HG03064 (cell line): ENCODE results near the gene EYA4.

Experiments
- ATAC-seq: cut with Tn5 transposase; IDR thresholded peaks from one replicate; pipeline ENCODE4 v1.9.1; 2021; ENCODE audit warnings: low read depth; ENCODE audit not compliant: unreplicated experiment

The EYA4 gene

DNA sequence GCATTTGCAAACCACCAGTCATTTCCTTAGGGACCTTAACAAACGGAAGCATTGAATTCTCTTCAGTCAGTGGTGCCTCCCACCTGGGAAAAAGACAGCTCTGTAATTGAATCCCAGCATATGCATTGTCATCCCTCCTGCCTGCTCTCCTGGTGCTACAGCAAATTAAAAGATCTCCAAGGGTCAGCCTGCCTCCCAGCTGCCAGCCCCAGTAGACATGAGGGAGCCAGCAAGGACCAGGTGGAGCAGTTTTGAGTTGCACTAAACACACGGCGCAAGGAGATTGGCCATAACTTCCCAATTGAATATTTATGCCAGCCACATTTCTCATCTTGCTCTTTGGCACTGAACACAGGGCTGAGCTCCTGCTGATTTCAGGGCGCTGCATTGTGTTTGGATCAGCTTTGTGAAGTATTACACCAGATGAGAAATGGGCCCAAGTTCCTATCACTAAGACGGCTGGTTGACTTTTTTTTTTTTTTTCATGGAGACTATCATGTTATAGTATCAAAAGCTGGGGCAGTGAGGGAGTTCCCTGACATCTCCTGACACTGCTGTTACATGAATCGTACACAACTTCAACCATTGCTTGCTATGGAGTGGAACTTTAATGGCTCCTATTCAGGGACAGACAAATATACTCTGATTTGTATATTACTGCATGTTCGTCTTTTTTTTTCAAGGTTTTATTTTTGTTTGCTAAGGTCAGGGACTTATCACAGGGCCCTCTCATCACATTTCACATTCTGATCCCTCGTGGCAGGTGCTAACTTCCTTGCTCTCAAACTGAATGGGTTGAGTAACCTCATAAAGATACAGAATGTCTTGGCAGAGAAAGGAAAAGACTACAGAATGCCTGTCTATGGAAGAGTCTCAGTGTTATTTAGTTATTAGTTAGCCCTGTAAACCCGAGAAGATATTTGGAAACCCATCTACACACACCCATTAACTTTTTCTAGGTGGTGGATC is 191.1 kb downstream of the EYA4 start:
- no peak for ATAC-seq

DNA sequence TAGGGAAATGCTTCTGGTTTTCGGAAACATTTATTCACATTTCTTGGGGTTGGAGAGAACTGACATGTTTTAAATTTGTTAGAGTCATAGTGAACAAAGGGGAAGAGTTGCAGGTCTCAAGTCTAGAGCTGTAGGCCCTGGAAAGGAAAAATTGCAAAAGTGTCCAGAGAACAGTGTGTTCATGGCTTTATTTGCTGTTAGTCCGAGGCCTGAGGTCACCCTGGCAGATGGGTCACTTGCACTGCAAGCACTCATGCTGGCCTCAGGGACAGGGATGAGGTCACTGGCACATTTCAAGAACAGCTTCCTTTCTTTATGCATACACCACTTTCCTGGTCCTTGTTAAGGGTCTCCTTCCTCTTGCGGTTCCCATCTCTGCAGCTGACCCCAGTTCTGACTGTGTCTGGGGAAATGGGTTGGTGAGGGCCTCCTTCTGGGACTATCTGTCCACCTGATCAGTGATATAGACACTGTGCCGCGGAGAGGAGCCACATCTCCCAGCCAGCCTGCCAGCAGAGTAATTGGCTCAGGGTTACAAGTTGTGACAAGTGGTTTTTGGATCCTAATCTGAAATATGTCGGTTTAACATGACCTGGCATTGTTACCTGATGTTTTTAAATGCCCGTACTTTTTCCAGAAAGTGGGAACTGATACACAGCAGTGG is 194.0 kb downstream of the EYA4 start:
- ATAC-seq = no peak

DNA sequence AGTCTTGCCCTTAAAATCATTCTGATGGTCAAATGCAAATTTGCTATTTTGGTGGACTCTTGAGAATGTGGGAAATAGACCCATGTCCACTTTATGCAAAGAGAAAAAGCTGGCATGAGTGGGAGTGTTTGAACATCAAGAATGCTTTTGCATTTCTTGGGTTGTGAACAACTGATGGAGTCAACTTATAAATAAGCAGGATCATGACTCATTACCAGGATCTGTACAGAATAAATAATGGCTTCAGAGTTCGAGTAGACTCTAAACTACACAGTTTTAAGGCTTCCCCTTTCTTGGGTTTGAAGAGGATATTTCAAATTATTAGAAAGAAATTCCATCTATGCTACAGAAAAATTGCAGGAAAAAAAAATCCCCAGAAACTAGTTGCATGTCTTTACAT is 195.5 kb downstream of the EYA4 start:
- ATAC-seq = no peak

DNA sequence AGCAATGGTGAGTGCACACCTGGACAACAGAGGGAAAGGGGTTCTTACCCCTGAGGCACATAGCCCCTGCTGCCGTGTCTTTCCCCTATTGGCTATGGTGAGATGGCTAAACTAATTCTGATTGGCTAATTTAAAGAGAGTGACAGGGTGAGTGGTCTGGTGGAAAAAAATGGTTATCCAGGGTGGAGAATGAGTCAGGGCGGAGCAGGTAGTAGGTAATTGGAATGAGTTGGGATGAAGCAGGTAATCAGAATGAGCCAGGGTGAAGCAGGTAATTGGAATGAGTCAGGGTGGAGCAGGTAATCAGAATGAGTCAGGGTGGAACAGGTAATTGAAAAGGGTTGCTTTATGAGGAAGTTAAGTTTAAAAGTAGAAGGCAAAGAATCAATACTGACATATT is 200.3 kb downstream of the EYA4 start:
- no peak for ATAC-seq

GRCh38 chr6:133446789-133447188 is 205.6 kb downstream of the EYA4 start:
- ATAC-seq = no peak

- no peak for ATAC-seq
Observed at GRCh38 chr6:133447924-133448323, 206.8 kb downstream of the EYA4 start.

GRCh38 chr6:133456439-133456838 is 215.3 kb downstream of the EYA4 start:
- no peak for ATAC-seq

DNA sequence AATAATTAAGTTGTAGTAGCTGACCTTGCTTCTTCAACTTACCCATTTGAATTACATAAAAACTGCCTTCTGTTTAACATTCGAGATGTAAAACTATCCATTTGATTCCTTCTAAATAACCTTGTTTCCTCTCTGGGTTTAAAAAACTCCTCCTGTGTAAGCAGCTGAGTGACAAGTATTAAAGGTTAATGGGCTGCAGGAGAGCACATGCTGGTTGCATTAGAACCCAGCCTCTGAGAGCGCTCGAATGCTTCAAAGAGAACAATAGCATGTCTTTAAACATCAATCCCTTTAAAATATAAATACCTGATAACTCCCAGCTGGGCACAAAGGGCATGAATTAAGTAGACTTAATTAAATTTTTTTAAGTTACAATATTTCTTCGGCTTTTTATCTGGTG is 215.8 kb downstream of the EYA4 start:
- no peak for ATAC-seq

GRCh38 chr6:133460101-133460500 is 218.9 kb downstream of the EYA4 start:
- ATAC-seq = no peak

GRCh38 chr6:133463790-133464189 is 222.6 kb downstream of the EYA4 start:
- no peak for ATAC-seq

DNA sequence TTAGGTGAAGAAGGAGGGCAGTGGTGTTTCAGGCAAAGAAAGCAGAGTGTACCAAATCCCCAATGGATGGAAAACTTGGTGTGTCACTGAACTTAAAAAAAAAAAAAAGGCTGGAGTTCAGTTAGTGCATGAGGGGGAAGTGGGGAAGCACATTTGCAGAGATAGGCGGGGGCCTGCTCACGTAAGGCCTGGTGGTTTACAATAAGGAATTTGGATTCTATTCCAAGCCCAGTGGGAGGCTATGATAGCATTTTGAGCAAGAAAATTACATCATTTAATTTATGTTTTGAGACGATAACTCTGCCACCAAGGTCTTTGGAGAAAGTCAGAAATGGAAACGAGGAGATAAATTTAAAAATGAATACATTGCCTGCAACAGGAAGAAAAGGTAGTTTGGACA is 225.5 kb downstream of the EYA4 start:
- no peak for ATAC-seq

DNA sequence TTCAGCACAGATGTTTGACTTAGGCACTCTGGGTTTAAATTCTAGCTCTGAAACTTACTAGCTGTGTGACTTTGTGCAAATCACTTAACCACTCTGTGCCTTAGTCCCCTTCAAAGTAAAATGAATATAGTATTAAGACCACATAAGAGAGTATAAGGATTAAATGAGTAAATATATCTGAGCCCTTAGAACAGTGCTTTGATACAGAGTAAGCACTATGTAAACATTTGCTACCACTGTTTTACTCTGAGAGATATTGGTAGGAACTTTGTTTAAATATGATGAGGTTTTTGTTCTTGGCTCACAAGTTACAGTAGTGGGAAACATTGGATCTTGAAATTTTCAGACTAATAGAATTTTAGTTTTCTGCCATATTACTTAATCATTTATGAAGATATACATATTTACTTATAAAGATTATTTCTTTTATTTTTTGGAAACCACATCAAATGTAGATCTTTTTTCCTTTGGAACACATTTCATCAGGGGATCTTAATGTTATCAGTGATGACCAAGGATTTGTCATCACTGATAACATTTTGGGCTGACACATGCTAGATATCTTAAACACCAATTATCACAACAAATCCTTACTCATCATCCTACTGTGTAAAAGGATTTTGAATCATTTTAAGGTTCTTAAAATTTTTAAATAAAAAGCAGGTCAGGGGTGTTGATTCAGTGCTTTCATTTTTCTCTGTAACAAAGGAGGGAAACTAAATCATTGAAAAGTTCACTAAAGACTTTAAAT is 226.2 kb downstream of the EYA4 start:
- ATAC-seq = no peak

DNA sequence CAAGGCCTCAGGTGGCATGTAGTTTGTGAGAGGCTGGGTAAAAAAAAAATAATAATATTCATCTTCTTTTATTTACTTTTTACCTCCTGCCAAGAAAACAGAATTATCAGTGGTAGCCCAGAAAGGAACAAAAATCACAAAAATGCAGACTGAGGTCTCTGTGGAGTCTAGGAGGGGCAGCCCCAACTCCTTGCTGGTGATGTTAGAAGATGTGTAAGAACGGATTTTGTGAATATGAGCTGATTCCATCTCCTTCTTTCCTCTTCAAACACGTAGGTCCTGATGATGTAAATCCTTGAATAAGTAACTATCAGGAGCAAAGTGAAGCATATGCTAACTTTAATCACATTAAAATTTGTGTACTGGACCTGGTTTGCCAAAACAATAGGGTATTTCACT is 226.8 kb downstream of the EYA4 start:
- no peak for ATAC-seq

DNA sequence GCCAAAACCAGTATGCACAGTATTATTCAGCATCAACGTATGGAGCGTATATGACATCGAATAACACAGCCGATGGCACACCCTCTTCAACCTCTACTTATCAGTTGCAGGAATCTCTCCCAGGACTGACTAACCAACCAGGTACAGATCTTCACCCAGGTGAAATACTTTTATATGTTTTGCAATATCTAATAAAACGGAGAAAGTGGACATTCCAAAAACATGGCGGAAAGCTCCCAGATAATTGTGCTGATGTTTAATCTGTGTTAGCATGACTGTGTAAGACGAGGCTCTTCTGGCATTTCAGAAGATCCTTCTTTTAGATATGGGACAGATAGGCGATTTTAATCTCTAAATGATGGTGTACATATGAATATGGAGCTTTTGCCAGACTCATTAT is 227.4 kb downstream of the EYA4 start:
- ATAC-seq = no peak

DNA sequence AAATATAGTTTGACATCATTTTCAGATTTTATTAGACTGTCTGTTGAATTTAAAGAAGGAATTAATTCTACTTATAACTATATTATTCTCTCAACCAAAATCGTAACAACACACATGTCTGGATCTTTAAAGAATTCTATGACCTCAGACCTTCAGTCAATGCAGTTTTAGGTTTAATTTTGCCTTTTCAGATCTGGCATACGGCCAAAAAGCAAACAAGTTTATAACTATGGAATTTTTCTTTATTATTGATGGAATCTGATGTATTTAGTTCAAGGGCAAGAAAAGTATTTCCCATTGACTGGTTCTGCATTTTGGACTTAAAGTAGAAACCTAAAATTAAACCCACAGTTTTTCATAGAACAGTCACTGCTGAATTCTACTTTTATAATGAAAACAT is 233.4 kb downstream of the EYA4 start:
- no peak for ATAC-seq

DNA sequence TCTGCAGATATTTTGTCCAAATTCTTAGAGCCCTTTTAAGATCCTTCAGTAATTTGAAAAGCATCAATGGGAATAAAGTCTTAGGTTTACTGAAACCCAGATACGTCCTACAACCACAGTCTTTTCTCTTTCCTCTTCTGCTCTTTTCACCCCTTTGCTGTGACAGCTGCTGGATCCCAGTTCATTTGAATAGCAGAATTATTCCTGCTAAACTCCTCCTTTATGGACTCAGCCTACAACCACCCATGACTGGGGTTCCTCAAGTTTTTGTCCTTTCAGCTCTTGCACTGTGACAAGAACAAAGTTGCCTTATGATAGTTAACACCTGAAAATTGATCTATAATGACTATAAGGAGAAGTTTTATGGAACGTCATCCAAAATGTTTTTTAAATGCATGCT is 237.5 kb downstream of the EYA4 start:
- no peak for ATAC-seq

DNA sequence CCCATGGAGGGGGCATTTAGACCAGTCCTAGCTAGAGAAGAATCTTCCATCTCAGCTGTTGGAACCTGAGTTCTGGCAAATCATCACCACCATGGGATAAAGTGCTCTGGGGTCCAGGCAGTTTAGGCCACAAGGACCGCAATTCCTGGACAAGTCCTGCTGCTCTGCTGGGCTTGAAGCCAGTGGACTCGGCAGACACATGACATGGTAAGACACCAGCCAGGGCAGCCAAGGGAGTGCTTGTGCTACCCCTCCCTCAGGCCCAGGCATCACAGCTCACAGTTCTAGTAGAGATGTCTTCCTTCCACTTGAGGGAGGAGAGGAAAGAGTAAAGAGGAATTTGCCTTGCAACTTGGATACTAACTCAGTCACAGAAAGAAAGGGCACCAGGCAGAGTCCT is 246.0 kb downstream of the EYA4 start:
- no peak for ATAC-seq

DNA sequence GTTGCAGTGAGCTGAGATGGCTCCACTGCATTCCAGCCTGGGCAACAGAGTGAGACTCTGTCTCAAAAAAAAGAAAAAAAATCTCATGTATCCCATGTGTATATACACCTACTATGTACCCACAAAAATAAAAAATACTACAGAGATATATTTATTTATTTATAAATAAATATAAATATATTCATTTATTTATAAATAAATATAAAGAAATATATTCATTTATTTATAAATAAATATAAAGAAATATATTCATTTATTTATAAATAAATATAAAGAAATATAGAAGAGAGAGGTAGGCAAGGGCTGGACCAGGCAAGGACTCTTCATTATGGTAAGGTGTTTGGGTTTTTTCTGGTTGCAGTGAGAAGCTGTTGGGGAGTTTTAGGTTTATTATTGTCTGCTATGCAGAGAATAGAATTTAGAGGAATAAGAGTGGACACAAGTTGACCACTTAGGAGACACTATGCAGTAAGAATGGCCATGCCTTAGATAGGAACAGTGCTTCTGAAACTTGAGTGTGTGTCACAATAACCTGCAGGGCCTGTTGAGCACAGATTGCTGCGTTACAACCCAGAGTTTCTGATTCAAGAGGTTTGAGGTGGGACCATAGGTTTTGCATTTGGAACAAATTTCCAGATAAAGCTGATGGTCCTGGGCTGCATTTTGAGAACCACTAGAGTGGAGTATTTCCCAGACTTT is 254.2 kb downstream of the EYA4 start:
- no peak for ATAC-seq

DNA sequence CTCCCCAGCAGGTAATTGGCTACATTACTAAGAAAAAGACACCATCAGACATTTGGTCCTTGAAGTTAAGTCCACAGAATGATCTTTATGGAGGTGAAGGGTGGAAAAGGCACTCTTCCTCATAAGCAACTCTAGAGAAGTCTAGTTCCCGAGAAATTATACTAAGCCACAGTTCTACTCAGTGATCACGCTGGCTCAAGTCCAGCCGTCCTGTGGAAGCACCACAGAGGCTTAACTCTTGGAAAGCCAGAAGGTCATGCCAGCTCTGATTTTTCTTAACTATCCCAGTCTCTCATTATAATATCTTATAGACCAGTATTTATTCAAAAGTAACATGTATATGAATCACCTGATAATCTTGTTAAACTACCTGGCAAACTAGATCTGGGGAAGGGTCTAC is 258.5 kb downstream of the EYA4 start:
- ATAC-seq = no peak

DNA sequence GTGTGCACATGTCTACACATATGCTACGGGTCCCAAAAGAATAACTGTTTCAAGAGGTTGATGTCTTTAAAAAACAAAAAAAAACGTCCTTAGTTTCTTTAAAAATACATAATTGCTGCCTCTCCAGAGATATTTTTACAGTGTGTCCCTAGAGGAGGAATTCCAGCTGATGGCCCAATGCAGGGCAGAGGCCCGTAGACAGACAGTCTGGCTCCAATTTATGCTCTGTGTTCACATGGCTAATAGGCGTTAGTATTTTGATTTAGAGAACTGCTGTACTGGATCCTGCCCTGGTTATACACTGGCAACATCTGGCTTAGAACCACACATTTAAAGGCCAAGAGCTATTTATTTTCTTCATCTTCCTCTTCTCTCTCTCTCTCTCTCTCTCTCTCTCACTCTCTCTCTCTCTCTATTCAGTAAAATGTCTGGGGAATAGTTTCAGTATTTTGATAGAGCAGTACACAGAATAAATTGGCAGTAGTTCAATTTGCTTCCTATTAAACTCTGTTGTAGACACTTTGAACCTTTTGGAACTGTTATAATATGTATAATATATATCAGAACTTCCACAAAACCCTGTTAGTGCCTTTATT is 260.6 kb downstream of the EYA4 start:
- ATAC-seq = no peak
